ENCODE results near the gene NODAL.

- TF ChIP-seq, protein P1, sequence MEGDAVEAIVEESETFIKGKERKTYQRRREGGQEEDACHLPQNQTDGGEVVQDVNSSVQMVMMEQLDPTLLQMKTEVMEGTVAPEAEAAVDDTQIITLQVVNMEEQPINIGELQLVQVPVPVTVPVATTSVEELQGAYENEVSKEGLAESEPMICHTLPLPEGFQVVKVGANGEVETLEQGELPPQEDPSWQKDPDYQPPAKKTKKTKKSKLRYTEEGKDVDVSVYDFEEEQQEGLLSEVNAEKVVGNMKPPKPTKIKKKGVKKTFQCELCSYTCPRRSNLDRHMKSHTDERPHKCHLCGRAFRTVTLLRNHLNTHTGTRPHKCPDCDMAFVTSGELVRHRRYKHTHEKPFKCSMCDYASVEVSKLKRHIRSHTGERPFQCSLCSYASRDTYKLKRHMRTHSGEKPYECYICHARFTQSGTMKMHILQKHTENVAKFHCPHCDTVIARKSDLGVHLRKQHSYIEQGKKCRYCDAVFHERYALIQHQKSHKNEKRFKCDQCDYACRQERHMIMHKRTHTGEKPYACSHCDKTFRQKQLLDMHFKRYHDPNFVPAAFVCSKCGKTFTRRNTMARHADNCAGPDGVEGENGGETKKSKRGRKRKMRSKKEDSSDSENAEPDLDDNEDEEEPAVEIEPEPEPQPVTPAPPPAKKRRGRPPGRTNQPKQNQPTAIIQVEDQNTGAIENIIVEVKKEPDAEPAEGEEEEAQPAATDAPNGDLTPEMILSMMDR (IDR thresholded peaks at IDR 0.05; ENCODE audit: insufficient read depth, low read length, poor library complexity, severe bottlenecking): no peak
- no peak for TF ChIP-seq EZH2phosphoT487 (conservative IDR thresholded peaks at IDR 0.05; ENCODE audit: low read length)
Observed at GRCh38 chr10:70412356-70412755, 29.1 kb downstream of the NODAL start.

Data from SU-DHL-6 (cell line).